ENCODE results near the gene SOX8. TPM values are rescaled to one million over a fixed set of nuclear protein-coding genes. Genes with fewer than 3 reads are reported as not detected.

Gene SOX8
- 1.5 and 2.0 TPM in 2 replicates for total RNA-seq (2012; rRNA removed)

DNA sequence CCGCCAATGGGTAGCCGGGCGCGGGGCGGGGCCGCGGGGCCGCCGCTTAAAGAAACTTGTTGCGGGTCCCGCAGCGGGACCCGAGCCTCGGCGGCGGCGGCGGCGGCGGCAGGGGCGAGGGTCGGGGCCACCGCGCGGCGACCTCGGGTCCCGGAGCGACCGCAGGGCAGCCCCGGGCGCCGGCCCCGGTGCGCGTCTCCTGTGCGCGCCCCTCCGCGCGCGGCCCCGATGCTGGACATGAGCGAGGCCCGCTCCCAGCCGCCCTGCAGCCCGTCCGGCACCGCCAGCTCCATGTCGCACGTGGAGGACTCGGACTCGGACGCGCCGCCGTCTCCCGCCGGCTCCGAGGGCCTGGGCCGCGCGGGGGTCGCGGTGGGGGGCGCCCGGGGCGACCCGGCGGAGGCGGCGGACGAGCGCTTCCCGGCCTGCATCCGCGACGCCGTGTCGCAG lies at the start of gene SOX8:
Gene SOX8, plus strand, starts transcription at position 76 of the 450 bp plus-strand sequence. Its CDS starts 153 bp downstream, at position 229.
- Histone ChIP-seq H3K27me3 (ENCODE audit: control insufficient read depth, insufficient read depth, low read length) (peaks cover 56% of the 10 kb centered on the region), H3K4me2 (ENCODE audit: low read length) (peak within 1 kb of the TSS; percentile 82), H3K36me3 (ENCODE audit: insufficient read depth, low read length) (no peaks in the 10 kb centered on the region), H3K9ac (ENCODE audit: low read depth, low read length) (no peak within 1 kb of the TSS), H3K9me3 (replicated peaks; ENCODE audit: low read length) (no peaks in the 10 kb centered on the region), H3K4me3 (ENCODE audit: low read length) (peak within 1 kb of the TSS; percentile 65), H3K4me1 (ENCODE audit: control insufficient read depth, insufficient read depth, low read length) (peaks cover 11% of the 10 kb centered on the region)

DNA sequence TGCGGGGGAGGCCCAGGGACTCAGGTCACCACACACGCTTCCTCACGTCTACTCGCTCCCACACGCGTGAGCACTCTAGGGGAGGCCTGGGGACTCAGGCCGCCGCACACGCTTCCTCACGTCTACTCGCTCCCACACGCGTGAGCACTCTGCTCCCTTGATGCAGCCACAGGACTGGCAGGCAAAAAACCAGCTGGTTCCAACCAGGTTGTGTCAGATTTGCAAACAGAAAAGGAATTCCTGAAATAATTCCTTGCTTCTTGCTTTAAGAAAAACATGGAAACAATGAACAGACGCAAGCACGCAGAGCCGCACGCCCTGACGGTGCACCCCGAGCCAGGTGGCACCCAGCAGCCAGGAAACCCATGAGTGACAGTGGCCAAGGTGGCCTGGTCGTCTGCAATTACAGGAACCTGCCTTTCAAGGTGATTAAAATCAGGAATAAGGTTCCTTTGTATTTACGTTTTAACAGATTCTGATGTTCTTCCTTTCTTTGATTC lies 48.7 kb upstream of the SOX8 start:
- no peak overlapping the region for H3K9ac ChIP-seq (ENCODE audit: low read depth, low read length)
- H3K36me3 ChIP-seq (ENCODE audit: insufficient read depth, low read length) = no peaks in the 10 kb centered on the region
- H3K27me3 ChIP-seq (ENCODE audit: control insufficient read depth, insufficient read depth, low read length) = no peaks in the 10 kb centered on the region
- H3K4me2 ChIP-seq (ENCODE audit: low read length) = no peak overlapping the region
- no peaks in the 10 kb centered on the region for H3K4me1 ChIP-seq (ENCODE audit: control insufficient read depth, insufficient read depth, low read length)
- H3K9me3 ChIP-seq (replicated peaks; ENCODE audit: low read length) = no peaks in the 10 kb centered on the region
- H3K4me3 ChIP-seq (ENCODE audit: low read length) = no peak overlapping the region

DNA sequence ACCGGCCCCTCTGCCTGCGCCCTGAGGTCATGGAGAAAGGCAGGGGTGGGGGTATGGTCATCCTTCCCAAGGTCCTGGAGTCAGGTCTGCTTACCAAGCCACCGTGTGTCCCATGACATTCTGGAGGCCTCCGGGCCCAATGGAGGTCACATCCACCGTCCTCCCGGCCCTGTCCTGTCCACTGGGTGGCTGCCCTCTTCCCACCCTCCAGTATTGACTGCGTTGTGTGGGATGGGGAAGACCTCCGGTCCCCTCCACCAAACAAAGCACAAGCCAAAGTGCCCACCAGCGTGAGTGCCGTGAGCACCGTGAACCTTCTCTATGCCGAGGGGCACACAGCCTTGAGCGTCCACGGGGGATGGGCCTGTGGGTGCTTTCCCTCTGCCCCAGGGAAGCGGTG lies 48.0 kb upstream of the SOX8 start:
- no peaks in the 10 kb centered on the region for H3K36me3 ChIP-seq (ENCODE audit: insufficient read depth, low read length)
- H3K27me3 ChIP-seq (ENCODE audit: control insufficient read depth, insufficient read depth, low read length) = no peaks in the 10 kb centered on the region
- no peak overlapping the region for H3K4me2 ChIP-seq (ENCODE audit: low read length)
- H3K4me3 ChIP-seq (ENCODE audit: low read length) = no peak overlapping the region
- H3K4me1 ChIP-seq (ENCODE audit: control insufficient read depth, insufficient read depth, low read length) = no peaks in the 10 kb centered on the region
- H3K9me3 ChIP-seq (replicated peaks; ENCODE audit: low read length) = no peaks in the 10 kb centered on the region
- H3K9ac ChIP-seq (ENCODE audit: low read depth, low read length) = no peak overlapping the region

DNA sequence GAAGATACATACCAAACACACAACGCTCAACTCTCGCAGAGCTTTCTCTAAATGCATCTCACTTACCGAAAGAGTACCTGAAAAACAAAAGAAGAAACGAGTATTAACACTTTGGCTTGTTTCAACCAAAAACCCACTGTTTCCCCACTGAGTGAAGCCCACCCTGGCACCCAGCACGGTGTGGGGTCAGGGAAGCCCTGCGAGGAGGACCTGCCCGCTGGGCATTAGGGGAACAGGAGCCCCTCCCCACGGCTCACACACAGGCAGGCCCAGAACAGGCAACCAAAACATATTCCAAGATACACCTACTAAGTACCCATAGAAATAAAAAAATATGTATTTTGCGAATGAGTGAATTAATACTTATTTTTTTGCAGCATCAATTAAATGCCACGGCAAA lies 47.4 kb upstream of the SOX8 start:
- Histone ChIP-seq H3K27me3 (ENCODE audit: control insufficient read depth, insufficient read depth, low read length) (no peaks in the 10 kb centered on the region), H3K4me3 (ENCODE audit: low read length) (no peak overlapping the region), H3K4me1 (ENCODE audit: control insufficient read depth, insufficient read depth, low read length) (no peaks in the 10 kb centered on the region), H3K9ac (ENCODE audit: low read depth, low read length) (no peak overlapping the region), H3K9me3 (replicated peaks; ENCODE audit: low read length) (no peaks in the 10 kb centered on the region), H3K36me3 (ENCODE audit: insufficient read depth, low read length) (no peaks in the 10 kb centered on the region), H3K4me2 (ENCODE audit: low read length) (no peak overlapping the region)

DNA sequence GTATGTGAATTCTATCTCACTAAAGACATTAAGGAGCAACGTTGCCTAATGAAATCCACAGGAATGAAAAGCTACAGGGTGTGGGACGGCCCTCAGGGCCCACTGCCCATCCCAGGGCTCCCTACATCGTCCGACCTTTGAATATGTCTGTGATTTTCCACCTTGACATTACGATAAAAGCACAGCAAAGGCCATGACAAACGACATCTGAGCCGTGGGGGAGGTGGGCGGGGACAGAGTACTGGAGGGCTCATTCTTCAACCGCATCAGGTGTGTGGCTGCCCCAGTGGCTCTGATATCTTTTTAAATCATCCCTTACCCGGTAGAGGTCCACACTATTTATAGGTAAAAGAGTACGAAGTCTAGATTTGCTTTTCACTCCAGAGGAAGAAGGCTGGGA lies 45.9 kb upstream of the SOX8 start:
- Histone ChIP-seq H3K9ac (ENCODE audit: low read depth, low read length) (no peak overlapping the region), H3K36me3 (ENCODE audit: insufficient read depth, low read length) (no peaks in the 10 kb centered on the region), H3K9me3 (replicated peaks; ENCODE audit: low read length) (no peaks in the 10 kb centered on the region), H3K4me1 (ENCODE audit: control insufficient read depth, insufficient read depth, low read length) (no peaks in the 10 kb centered on the region), H3K4me2 (ENCODE audit: low read length) (no peak overlapping the region), H3K4me3 (ENCODE audit: low read length) (no peak overlapping the region), H3K27me3 (ENCODE audit: control insufficient read depth, insufficient read depth, low read length) (no peaks in the 10 kb centered on the region)

DNA sequence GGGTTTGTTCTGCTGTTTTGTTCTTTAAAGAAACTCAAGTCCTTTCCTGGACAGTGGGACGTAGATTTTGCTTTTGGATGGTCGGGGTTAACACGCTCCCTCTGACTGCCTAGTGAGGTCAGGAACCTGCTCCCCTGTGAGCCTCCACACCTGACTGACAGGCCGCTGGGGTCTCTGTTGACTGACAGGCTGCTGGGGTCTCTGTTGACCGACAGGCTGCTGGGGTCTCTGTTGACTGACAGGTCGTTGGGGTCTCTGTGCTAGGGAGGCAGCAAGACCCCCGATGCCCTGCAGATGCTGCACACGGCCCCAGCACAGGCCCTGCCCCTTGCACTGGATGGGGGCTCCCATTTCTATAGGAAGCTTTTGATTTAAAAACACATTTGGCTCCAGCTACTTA lies 44.3 kb upstream of the SOX8 start:
- Histone ChIP-seq H3K36me3 (ENCODE audit: insufficient read depth, low read length) (no peaks in the 10 kb centered on the region), H3K4me1 (ENCODE audit: control insufficient read depth, insufficient read depth, low read length) (no peaks in the 10 kb centered on the region), H3K4me3 (ENCODE audit: low read length) (no peak overlapping the region), H3K4me2 (ENCODE audit: low read length) (no peak overlapping the region), H3K9me3 (replicated peaks; ENCODE audit: low read length) (peaks cover 4% of the 10 kb centered on the region), H3K27me3 (ENCODE audit: control insufficient read depth, insufficient read depth, low read length) (no peaks in the 10 kb centered on the region), H3K9ac (ENCODE audit: low read depth, low read length) (no peak overlapping the region)

DNA sequence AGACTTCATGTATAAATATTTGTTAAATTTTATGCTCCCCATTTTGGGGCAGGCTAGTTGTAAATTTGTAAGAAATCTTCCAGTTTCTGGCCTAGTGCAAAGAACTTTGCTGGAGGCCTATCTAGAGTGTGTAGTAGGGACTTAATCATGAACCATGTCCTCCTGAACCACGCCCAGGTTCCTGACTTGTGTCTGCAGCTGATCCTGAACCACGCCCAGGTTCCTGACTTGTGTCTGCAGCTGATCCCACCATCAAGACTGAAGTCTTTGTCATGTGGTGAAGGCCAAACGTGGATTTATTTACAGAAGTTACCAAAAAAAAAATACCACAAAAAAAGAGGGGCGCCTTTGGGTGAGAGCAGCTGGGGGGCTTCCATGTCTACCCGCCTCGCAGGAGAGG lies 43.8 kb upstream of the SOX8 start:
- Histone ChIP-seq H3K36me3 (ENCODE audit: insufficient read depth, low read length) (no peaks in the 10 kb centered on the region), H3K27me3 (ENCODE audit: control insufficient read depth, insufficient read depth, low read length) (no peaks in the 10 kb centered on the region), H3K4me1 (ENCODE audit: control insufficient read depth, insufficient read depth, low read length) (no peaks in the 10 kb centered on the region), H3K9me3 (replicated peaks; ENCODE audit: low read length) (peaks cover 4% of the 10 kb centered on the region), H3K4me3 (ENCODE audit: low read length) (no peak overlapping the region), H3K4me2 (ENCODE audit: low read length) (no peak overlapping the region), H3K9ac (ENCODE audit: low read depth, low read length) (no peak overlapping the region)

DNA sequence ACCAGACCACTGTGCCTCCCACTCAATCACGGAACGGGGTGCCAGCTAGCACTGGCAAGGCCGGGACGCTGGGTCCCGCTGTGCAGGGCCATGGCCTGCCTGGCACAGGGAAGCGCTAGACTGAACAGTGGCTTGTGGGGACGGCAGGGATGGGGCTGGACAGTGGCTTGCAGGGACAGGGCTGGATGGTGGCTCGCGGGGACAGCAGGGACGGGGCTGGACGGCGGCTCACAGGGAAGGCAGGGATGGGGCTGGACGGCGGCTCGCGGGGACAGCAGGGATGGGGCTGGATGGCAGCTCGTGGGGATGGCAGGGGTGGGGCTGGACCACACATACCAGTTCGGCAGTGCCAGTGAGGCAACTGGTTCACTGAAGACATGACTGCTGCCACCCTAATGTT lies 43.4 kb upstream of the SOX8 start:
- peaks cover 4% of the 10 kb centered on the region for H3K9me3 ChIP-seq (replicated peaks; ENCODE audit: low read length)
- H3K27me3 ChIP-seq (ENCODE audit: control insufficient read depth, insufficient read depth, low read length) = no peaks in the 10 kb centered on the region
- H3K9ac ChIP-seq (ENCODE audit: low read depth, low read length) = no peak overlapping the region
- no peaks in the 10 kb centered on the region for H3K36me3 ChIP-seq (ENCODE audit: insufficient read depth, low read length)
- H3K4me1 ChIP-seq (ENCODE audit: control insufficient read depth, insufficient read depth, low read length) = no peaks in the 10 kb centered on the region
- no peak overlapping the region for H3K4me3 ChIP-seq (ENCODE audit: low read length)
- no peak overlapping the region for H3K4me2 ChIP-seq (ENCODE audit: low read length)

DNA sequence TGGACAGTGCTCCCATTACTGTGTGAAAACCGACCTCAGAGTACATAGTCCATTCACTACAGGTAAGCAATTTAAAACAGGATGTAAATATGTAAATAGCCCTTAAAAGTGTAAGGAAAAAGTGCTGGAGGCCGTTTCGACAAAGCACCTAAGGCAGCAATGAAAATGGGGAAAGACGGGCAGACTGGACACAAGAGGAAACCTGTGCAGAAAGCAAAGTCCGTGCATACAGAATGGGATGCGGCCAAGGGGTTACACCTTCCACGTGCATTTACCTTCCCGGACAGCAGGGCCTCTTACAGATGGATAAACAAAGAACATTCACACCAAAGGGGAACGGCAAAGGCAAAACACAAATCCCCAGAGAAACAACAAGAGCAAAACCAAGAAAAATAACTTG lies 42.8 kb upstream of the SOX8 start:
- Histone ChIP-seq H3K4me3 (ENCODE audit: low read length) (no peak overlapping the region), H3K9ac (ENCODE audit: low read depth, low read length) (no peak overlapping the region), H3K27me3 (ENCODE audit: control insufficient read depth, insufficient read depth, low read length) (no peaks in the 10 kb centered on the region), H3K4me2 (ENCODE audit: low read length) (no peak overlapping the region), H3K9me3 (replicated peaks; ENCODE audit: low read length) (peaks cover 4% of the 10 kb centered on the region), H3K4me1 (ENCODE audit: control insufficient read depth, insufficient read depth, low read length) (no peaks in the 10 kb centered on the region), H3K36me3 (ENCODE audit: insufficient read depth, low read length) (no peaks in the 10 kb centered on the region)

DNA sequence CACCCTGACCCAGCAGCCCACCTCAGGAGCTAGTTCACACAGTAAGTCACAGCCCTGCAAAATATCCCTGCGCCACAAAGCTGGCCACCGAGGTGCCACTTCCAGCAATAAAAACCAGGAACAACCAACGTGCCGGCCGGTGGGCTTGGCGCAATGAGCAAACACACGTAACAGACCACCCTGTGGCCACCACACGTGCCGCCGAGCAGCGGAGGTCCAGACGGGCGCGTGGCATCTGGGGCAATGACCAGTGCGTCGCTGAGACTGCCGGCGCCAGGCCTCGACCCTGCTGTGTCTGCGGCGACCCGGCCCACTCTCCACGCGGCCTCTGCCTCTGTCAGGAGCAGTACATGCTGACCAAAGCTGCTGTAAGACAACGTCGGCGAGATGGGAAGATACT lies 42.3 kb upstream of the SOX8 start:
- H3K9ac ChIP-seq (ENCODE audit: low read depth, low read length) = no peak overlapping the region
- H3K27me3 ChIP-seq (ENCODE audit: control insufficient read depth, insufficient read depth, low read length) = no peaks in the 10 kb centered on the region
- no peaks in the 10 kb centered on the region for H3K4me1 ChIP-seq (ENCODE audit: control insufficient read depth, insufficient read depth, low read length)
- no peak overlapping the region for H3K4me2 ChIP-seq (ENCODE audit: low read length)
- no peak overlapping the region for H3K4me3 ChIP-seq (ENCODE audit: low read length)
- peaks cover 4% of the 10 kb centered on the region for H3K9me3 ChIP-seq (replicated peaks; ENCODE audit: low read length)
- H3K36me3 ChIP-seq (ENCODE audit: insufficient read depth, low read length) = no peaks in the 10 kb centered on the region

DNA sequence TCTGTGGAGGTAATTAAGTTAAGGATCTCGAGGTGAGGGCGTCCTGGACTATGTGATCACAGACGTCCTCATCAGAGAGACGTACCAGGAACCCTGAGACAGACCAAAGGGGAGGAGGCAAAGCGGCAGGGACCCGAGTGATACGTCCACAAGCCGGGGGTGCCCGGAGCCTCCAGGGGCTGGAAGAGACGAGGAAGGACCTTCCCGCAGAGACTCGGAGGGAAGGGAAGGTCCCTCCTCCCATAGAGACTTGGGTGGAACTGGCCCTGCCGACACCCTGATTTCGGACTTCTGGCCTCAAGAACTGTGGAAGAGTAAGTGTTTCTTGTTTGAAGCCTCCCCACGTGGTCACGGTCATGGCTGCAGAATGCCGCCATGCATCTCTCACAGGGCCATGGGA lies 41.6 kb upstream of the SOX8 start:
- Histone ChIP-seq H3K4me1 (ENCODE audit: control insufficient read depth, insufficient read depth, low read length) (no peaks in the 10 kb centered on the region), H3K36me3 (ENCODE audit: insufficient read depth, low read length) (no peaks in the 10 kb centered on the region), H3K9ac (ENCODE audit: low read depth, low read length) (no peak overlapping the region), H3K27me3 (ENCODE audit: control insufficient read depth, insufficient read depth, low read length) (no peaks in the 10 kb centered on the region), H3K4me2 (ENCODE audit: low read length) (no peak overlapping the region), H3K9me3 (replicated peaks; ENCODE audit: low read length) (peaks cover 4% of the 10 kb centered on the region), H3K4me3 (ENCODE audit: low read length) (no peak overlapping the region)

DNA sequence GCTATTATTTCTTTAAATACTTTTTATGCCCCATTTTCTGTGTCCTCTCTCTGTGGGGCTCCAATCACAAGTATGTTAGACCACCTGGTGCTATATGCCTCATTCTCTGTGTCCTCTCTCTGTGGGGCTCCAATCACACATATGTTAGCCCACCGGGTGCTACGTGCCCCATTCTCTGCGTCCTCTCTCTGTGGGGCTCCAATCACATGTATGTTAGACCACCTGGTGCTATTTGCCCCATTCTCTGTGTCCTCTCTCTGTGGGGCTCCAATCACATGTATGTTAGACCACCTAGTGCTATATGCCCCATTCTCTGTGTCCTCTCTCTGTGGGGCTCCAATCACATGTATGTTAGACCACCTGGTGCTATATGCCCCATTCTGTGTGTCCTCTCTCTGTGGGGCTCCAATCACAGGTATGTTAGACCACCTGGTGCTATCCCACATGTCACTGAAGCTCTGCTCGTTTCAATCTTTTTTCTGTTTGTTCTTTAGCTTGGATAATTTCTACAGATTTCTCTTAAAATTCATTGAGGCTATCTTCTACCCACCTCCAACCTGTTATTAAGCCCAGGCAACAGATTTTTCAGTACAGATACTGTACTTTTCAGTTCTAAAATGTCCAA lies 39.0 kb upstream of the SOX8 start:
- Histone ChIP-seq H3K4me1 (ENCODE audit: control insufficient read depth, insufficient read depth, low read length) (no peaks in the 10 kb centered on the region), H3K9me3 (replicated peaks; ENCODE audit: low read length) (peaks cover 4% of the 10 kb centered on the region), H3K4me3 (ENCODE audit: low read length) (no peak overlapping the region), H3K4me2 (ENCODE audit: low read length) (no peak overlapping the region), H3K36me3 (ENCODE audit: insufficient read depth, low read length) (peaks cover 7% of the 10 kb centered on the region), H3K27me3 (ENCODE audit: control insufficient read depth, insufficient read depth, low read length) (no peaks in the 10 kb centered on the region), H3K9ac (ENCODE audit: low read depth, low read length) (no peak overlapping the region)
